GM23248 (cell line): ENCODE results near the gene MEGF6.

ENCODE experiments used
- EZH2 ChIP-seq: fragments of 200-600 bp; sonication (generic); IDR thresholded peaks from 2 replicates; pipeline ENCODE4 v1.6.1; 2018; ENCODE audit warnings: antibody characterized with exemption, mild to moderate bottlenecking; ENCODE audit not compliant: insufficient read depth, poor library complexity, severe bottlenecking
- EZH2phosphoT487 ChIP-seq: fragments of 200-600 bp; sonication (generic); IDR thresholded peaks from 2 replicates; pipeline ENCODE4 v1.6.1; 2018; ENCODE audit warnings: antibody characterized with exemption, moderate library complexity, mild to moderate bottlenecking, low read depth; ENCODE audit not compliant: insufficient read depth

- no peak for TF ChIP-seq EZH2
- TF ChIP-seq EZH2phosphoT487: no peak
Observed at GRCh38 chr1:3640121-3640837, 29.0 kb upstream of the MEGF6 start.
